Measurements from ENCODE around the gene SUN3.

Gene SUN3

GRCh38 chr7:47941136-47941844, 87.6 kb downstream of the SUN3 start:
- DNase-seq (ENCODE audit: low read depth), result peak; percentile 82
- no peak overlapping the region for H3K4me3 ChIP-seq (replicated peaks; ENCODE audit: low read depth, low read length)

GRCh38 chr7:47940088-47941013, 88.6 kb downstream of the SUN3 start:
- no peak overlapping the region for H3K4me3 ChIP-seq (replicated peaks; ENCODE audit: low read depth, low read length)
- peak; percentile 51 for DNase-seq (ENCODE audit: low read depth)
- TF ChIP-seq CTCF (IDR thresholded peaks at IDR 0.05; ENCODE audit: low read length, missing control alignments), result no peak

More at GRCh38 chr7:47941136-47941844, 87.6 kb downstream of the SUN3 start:
- no peak for TF ChIP-seq CTCF (IDR thresholded peaks at IDR 0.05; ENCODE audit: low read length, missing control alignments)

- no peak for DNase-seq (ENCODE audit: low read depth)
- TF ChIP-seq CTCF (IDR thresholded peaks at IDR 0.05; ENCODE audit: low read length, missing control alignments), result no peak
- H3K4me3 ChIP-seq (replicated peaks; ENCODE audit: low read depth, low read length), result no peak overlapping the region
Measured at GRCh38 chr7:47939425-47940036, 89.4 kb downstream of the SUN3 start.

GRCh38 chr7:47938574-47939165, 90.2 kb downstream of the SUN3 start:
- no peak overlapping the region for H3K4me3 ChIP-seq (replicated peaks; ENCODE audit: low read depth, low read length)
- no peak for DNase-seq (ENCODE audit: low read depth)
- TF ChIP-seq CTCF (IDR thresholded peaks at IDR 0.05; ENCODE audit: low read length, missing control alignments), result no peak

GRCh38 chr7:47937711-47938573, 91.0 kb downstream of the SUN3 start:
- no peak overlapping the region for H3K4me3 ChIP-seq (replicated peaks; ENCODE audit: low read depth, low read length)
- TF ChIP-seq CTCF (IDR thresholded peaks at IDR 0.05; ENCODE audit: low read length, missing control alignments), result no peak
- no peak for DNase-seq (ENCODE audit: low read depth)

Data from fibroblast of pulmonary artery (primary cell).